Neuronal stem cell (in vitro differentiated cells): Measurements from ENCODE around the gene ERP44.
"Not testable (repeated sequence)": the region's sequence is repeated elsewhere in the genome, so short reads cannot be mapped to it uniquely, and the experiment has no call there.

Experiments
- DNase-seq: peaks from one replicate; pipeline ENCODE4 v3.0.0-alpha.2; 2013; ENCODE audit warnings: low spot score
- H2AFZ ChIP-seq: one replicate; pipeline ENCODE4 v1.6.1; 2013; ENCODE audit warnings: mild to moderate bottlenecking, low read length, inconsistent platforms
- H2AK5ac ChIP-seq: 2 replicates; pipeline ENCODE4 v1.6.1; 2013; ENCODE audit warnings: low read depth, mild to moderate bottlenecking, inconsistent platforms, low read length, moderate library complexity, mixed read lengths
- H2BK120ac ChIP-seq: 2 replicates; pipeline ENCODE4 v1.6.1; 2013; ENCODE audit warnings: low read depth, mild to moderate bottlenecking, inconsistent platforms, low read length, moderate library complexity, mixed read lengths
- H2BK12ac ChIP-seq: one replicate; pipeline ENCODE4 v1.6.1; 2013; ENCODE audit warnings: low read length, inconsistent platforms
- H2BK15ac ChIP-seq: 2 replicates; pipeline ENCODE4 v1.6.1; 2013; ENCODE audit warnings: mild to moderate bottlenecking, low read length, inconsistent platforms, mixed read lengths
- H2BK5ac ChIP-seq: one replicate; pipeline ENCODE4 v1.6.1; 2013; ENCODE audit warnings: inconsistent platforms, mild to moderate bottlenecking, low read length, moderate library complexity
- H3K14ac ChIP-seq: one replicate; pipeline ENCODE4 v1.6.1; 2013; ENCODE audit warnings: low read length, inconsistent platforms
- H3K18ac ChIP-seq: 2 replicates; pipeline ENCODE4 v1.6.1; 2013; ENCODE audit warnings: low read length, inconsistent platforms
- H3K23ac ChIP-seq: 2 replicates; pipeline ENCODE4 v1.6.1; 2013; ENCODE audit warnings: low read depth, mild to moderate bottlenecking, mixed read lengths, low read length, inconsistent platforms; ENCODE audit not compliant: poor library complexity
- H3K27ac ChIP-seq: replicated peaks from 3 replicates; pipeline ENCODE4 v1.5.1; 2013; ENCODE audit warnings: low read length, inconsistent platforms
- H3K27me3 ChIP-seq, 3 experiments: 2 replicates each; pipeline ENCODE4 v1.6.1; 2013; ENCODE audit warnings: low read length in 3 of 3, mild to moderate bottlenecking in 2 of 3, inconsistent platforms in 1 of 3, low read depth in 1 of 3, mixed read lengths in 1 of 3, moderate library complexity in 1 of 3; ENCODE audit not compliant: control insufficient read depth in 3 of 3, insufficient read depth in 3 of 3
- H3K36me3 ChIP-seq, 2 donors: replicated peaks in 1 of 2; 2 replicates each; pipeline ENCODE4 v1.6.1; 2013; ENCODE audit warnings: low read length in 2 of 2; ENCODE audit not compliant: control insufficient read depth in 2 of 2, insufficient read depth in 2 of 2
- H3K4ac ChIP-seq: 2 replicates; pipeline ENCODE4 v1.6.1; 2013; ENCODE audit warnings: inconsistent platforms, mild to moderate bottlenecking, low read length, moderate library complexity
- H3K4me1 ChIP-seq, 2 donors: 1 replicate in 1 of 2; 2 replicates in 1 of 2; pipeline ENCODE4 v1.6.1; 2013; ENCODE audit warnings: low read length in 2 of 2, low read depth in 1 of 2; ENCODE audit not compliant: control insufficient read depth in 2 of 2, insufficient read depth in 1 of 2
- H3K4me2 ChIP-seq: one replicate; pipeline ENCODE4 v1.6.1; 2013; ENCODE audit warnings: mild to moderate bottlenecking, low read length, inconsistent platforms; ENCODE audit not compliant: insufficient read depth, poor library complexity, severe bottlenecking
- H3K4me3 ChIP-seq, 2 donors: 2 replicates each; pipeline ENCODE4 v1.5.1; 2013; ENCODE audit warnings: low read length in 2 of 2, mild to moderate bottlenecking in 2 of 2, inconsistent platforms in 1 of 2, moderate library complexity in 1 of 2
- H3K79me1 ChIP-seq: one replicate; pipeline ENCODE4 v1.6.1; 2013; ENCODE audit warnings: low read depth, mild to moderate bottlenecking, inconsistent platforms, low read length, moderate library complexity
- H3K9ac ChIP-seq: one replicate; pipeline ENCODE4 v1.6.1; 2013; ENCODE audit warnings: mild to moderate bottlenecking, low read depth, low read length, inconsistent platforms; ENCODE audit not compliant: poor library complexity
- H3K9me3 ChIP-seq, 2 donors: replicated peaks in 1 of 2; 2 replicates each; pipeline versions ENCODE3 to v1.6.1; 2013; ENCODE audit warnings: low read length in 2 of 2, mild to moderate bottlenecking in 2 of 2, inconsistent platforms in 1 of 2, low read depth in 1 of 2, mixed read lengths in 1 of 2, moderate library complexity in 1 of 2; ENCODE audit not compliant: control insufficient read depth in 2 of 2, insufficient read depth in 1 of 2
- H4K8ac ChIP-seq: one replicate; pipeline ENCODE4 v1.6.1; 2013; ENCODE audit warnings: low read depth, mild to moderate bottlenecking, inconsistent platforms, low read length, moderate library complexity
- H4K91ac ChIP-seq: one replicate; pipeline ENCODE4 v1.6.1; 2013; ENCODE audit warnings: low read length, low read depth, mild to moderate bottlenecking, inconsistent platforms; ENCODE audit not compliant: poor library complexity
- WGBS, 2 donors: extraction: QIAGEN DNeasy Blood & Tissue Kit; methylation state at CpG; one replicate each; pipeline ENCODE4 v1.1.7; 2013; ENCODE audit warnings: missing lambda C conversion rate in 2 of 2, mixed read lengths in 1 of 2; ENCODE audit not compliant: insufficient read length in 2 of 2, insufficient replicate concordance in 1 of 2; ENCODE audit errors: extremely low coverage in 2 of 2; 5-methylcytosine and 5-hydroxymethylcytosine counted together

ERP44 gene

DNA sequence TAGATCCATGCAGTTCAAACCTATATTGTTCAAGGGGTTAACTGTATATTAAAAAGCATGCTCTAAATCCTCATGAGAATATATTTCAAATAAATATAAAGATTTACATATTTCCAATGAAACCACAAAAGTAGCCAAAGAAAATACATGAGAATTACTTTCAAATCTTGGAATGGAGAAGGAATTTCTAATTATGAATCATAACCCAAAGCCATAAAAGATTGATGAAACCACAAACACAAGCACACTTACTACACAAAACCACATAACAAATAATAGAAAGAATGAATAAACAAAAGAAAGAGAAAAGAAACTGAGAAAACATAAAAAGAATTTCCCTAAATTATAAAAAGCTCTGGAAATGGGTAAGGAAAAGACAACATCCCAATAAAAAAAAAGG, 16.0 kb downstream of the ERP44 start:
- no peak overlapping the region for H2BK5ac ChIP-seq
- no peak overlapping the region for H2BK15ac ChIP-seq
- H3K4me3 ChIP-seq = no peak overlapping the region
- H3K14ac ChIP-seq = no peak overlapping the region
- no peak overlapping the region for H3K4ac ChIP-seq
- no peaks in the 10 kb centered on the region for H3K9me3 ChIP-seq
- no peak overlapping the region for H4K91ac ChIP-seq
- H3K23ac ChIP-seq = no peak overlapping the region
- no peak overlapping the region for H2BK12ac ChIP-seq
- no peak overlapping the region for H2AFZ ChIP-seq
- no peak for DNase-seq
- no peak overlapping the region for H3K9ac ChIP-seq
- H3K4me1 ChIP-seq = peaks cover 2 to 5% of the 10 kb centered on the region in 2 donors
- no peak overlapping the region for H2BK120ac ChIP-seq
- H3K27ac ChIP-seq = no peak overlapping the region
- H3K27me3 ChIP-seq = no peaks in the 10 kb centered on the region
- H3K4me2 ChIP-seq = no peak overlapping the region
- H3K36me3 ChIP-seq = no peaks in the 10 kb centered on the region
- H3K79me1 ChIP-seq = no peaks in the 10 kb centered on the region
- no peak overlapping the region for H2AK5ac ChIP-seq
- no peak overlapping the region for H4K8ac ChIP-seq
- H3K18ac ChIP-seq = no peak overlapping the region

DNA sequence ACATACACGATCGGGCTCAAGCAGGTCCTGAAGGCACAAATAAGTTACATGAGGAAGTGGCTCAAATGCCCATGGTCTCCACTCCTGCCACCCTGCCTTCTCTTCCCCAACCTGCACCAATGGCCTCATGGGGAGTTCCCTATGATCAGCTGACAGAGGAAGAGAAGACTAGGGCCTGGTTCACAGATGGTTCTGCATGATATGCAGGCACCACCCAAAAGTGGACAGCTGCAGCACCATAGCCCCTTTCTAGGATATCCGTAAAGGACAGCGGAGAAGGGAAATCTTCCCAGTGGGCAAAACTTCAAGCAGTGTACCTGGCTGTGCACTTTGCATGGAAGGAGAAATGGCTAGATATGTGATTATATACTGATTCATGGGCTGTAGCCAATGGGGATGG, 22.5 kb downstream of the ERP44 start:
- not testable (repeated sequence) for H3K9me3 ChIP-seq, H4K8ac ChIP-seq, H2BK120ac ChIP-seq, H3K23ac ChIP-seq, H3K4me2 ChIP-seq, H2BK5ac ChIP-seq, H3K27me3 ChIP-seq, H3K4me3 ChIP-seq, H2BK15ac ChIP-seq, H3K4ac ChIP-seq, H2AK5ac ChIP-seq, H3K27ac ChIP-seq, H3K18ac ChIP-seq, H3K14ac ChIP-seq, H3K79me1 ChIP-seq, H3K36me3 ChIP-seq, H3K4me1 ChIP-seq, DNase-seq, H4K91ac ChIP-seq, H2BK12ac ChIP-seq, H2AFZ ChIP-seq, H3K9ac ChIP-seq
- WGBS, 2 donors = no CpG with 5 or more reads among the region's 4 CpGs

DNA sequence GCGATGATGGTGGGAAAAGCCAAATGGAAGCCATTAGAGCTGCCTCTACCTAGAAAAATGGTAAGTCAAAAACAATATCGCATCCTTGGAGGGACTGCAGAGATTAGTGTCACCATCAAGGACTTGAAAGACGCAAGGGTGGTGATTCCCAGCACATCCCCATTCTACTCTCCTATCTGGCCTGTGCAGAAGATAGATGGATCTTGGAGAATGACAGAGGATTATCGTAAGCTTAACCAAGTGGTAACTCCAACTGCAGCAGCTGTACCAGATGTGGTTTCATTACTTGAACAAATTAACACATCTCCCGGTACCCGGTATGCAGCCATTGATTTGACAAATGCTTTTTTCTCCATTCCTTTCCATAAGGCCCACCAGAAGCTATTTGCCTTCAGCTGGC, 23.8 kb downstream of the ERP44 start:
- no peak overlapping the region for H2AFZ ChIP-seq
- WGBS, 2 donors = no CpG with 5 or more reads among the region's 6 CpGs
- peaks cover 0 to 2% of the 10 kb centered on the region in 2 donors for H3K4me1 ChIP-seq
- no peaks in the 10 kb centered on the region for H3K79me1 ChIP-seq
- H2AK5ac ChIP-seq = no peak overlapping the region
- H4K8ac ChIP-seq = no peak overlapping the region
- no peak overlapping the region for H4K91ac ChIP-seq
- no peak overlapping the region for H3K4ac ChIP-seq
- H3K14ac ChIP-seq = no peak overlapping the region
- no peak overlapping the region for H2BK120ac ChIP-seq
- no peak overlapping the region for H3K4me2 ChIP-seq
- no peaks in the 10 kb centered on the region for H3K36me3 ChIP-seq
- no peak overlapping the region for H3K27ac ChIP-seq
- no peak overlapping the region for H3K9ac ChIP-seq
- no peak overlapping the region for H3K23ac ChIP-seq
- no peaks in the 10 kb centered on the region for H3K27me3 ChIP-seq
- no peak overlapping the region for H2BK12ac ChIP-seq
- H2BK15ac ChIP-seq = no peak overlapping the region
- H2BK5ac ChIP-seq = no peak overlapping the region
- H3K9me3 ChIP-seq = no peaks in the 10 kb centered on the region
- no peak for DNase-seq
- H3K4me3 ChIP-seq = no peak overlapping the region
- H3K18ac ChIP-seq = no peak overlapping the region

DNA sequence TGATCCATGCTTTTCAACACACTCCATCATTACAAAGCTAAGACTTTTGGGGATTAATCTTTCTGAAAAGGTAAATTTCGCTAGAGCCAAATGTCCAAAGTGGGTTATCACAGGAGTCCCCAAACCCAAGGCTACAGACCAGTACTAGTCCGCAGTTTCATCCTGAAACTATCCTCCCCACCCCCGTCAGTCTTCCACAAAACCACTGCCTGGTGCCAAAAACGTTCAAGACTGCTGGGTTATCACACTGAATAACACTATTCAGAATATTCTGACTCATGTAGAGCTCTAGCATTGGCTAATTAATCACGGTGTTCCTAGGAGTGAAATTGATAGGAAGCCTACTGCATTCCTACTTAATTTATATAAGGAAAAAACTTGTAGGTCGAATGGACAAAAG, 24.7 kb downstream of the ERP44 start:
- Histone ChIP-seq H3K27ac (no peak overlapping the region), H4K91ac (no peak overlapping the region), H3K9me3 (no peaks in the 10 kb centered on the region), H3K4me3 (no peak overlapping the region), H2AK5ac (no peak overlapping the region), H3K23ac (no peak overlapping the region), H2BK12ac (no peak overlapping the region), H2AFZ (no peak overlapping the region), H3K4me2 (no peak overlapping the region), H3K4ac (no peak overlapping the region), H2BK120ac (no peak overlapping the region), H3K9ac (no peak overlapping the region), H3K27me3 (no peaks in the 10 kb centered on the region), H3K79me1 (no peaks in the 10 kb centered on the region), H4K8ac (no peak overlapping the region), H3K4me1 (peaks cover 0 to 1% of the 10 kb centered on the region in 2 donors), H2BK5ac (no peak overlapping the region), H3K14ac (no peak overlapping the region), H3K18ac (no peak overlapping the region), H3K36me3 (no peaks in the 10 kb centered on the region), H2BK15ac (no peak overlapping the region)
- WGBS, 2 donors = no CpG with 5 or more reads among the region's 6 CpGs
- DNase-seq = no peak
